HG02642 (cell line): ENCODE data around the gene DNAI4.
A peak's percentile ranks its signal among the peaks of the same experiment; 100 is the strongest.
"Not testable (repeated sequence)": the region's sequence is repeated elsewhere in the genome, so short reads cannot be mapped to it uniquely, and the experiment has no call there.

Experiments used
- ATAC-seq: cut with Tn5 transposase; IDR thresholded peaks from one replicate; pipeline ENCODE4 v1.9.1; 2021; ENCODE audit warnings: mild to moderate bottlenecking; ENCODE audit not compliant: unreplicated experiment, poor library complexity

The DNAI4 gene

DNA sequence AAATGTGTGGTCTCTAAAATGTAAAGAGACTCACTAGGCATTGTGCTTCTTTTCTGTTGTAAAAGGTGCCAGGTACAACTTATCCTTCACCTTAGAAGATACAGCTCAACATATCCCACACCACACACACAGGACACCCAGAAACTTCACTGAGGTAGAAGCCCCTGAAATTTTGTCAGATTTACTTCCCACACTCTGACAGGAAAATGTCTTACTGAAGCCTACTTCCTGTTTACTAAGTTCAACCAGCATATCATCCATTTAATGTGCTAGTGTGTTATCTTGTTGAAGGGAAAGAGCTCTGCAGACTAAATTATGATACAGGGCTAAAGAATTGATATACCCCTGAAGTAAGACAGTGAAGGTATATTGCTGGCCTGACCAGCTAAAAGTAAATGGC is 83.7 kb downstream of the DNAI4 start:
- ATAC-seq, result no peak

DNA sequence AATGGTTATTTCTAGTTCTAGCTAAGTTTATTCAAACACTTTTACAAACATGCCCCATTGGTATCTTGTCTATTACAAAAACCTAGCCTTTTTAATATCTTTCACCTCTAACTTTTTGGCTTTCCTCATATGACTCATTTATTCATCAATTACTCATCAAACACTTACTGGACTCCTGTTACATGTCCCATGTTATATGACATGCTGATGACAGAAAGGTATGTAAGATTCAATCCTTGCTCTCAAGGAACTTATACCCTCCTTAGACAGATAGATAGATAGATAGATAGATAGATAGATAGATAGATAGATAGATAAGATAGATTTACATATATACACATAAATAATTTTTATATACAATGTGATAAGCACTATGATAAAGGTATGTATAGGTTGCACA is 89.7 kb downstream of the DNAI4 start:
- ATAC-seq, result no peak

DNA sequence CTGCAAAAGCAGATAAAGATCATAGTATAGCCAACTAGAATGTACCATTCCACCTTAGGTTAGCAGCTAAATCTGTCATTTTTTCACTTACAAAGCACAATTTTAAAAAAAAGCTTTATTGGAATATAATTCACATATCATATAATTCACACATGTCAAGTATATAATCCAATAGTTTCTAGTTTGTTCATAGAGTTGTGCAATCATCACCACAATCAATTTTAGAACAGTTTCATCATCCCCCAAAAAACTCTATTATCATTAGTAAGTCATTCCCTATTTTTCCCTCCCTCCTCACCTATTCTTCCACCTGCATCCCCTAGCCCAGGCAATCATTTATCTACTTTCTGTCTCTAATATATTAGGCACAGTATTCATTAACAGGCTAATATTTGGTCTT is 91.5 kb downstream of the DNAI4 start:
- ATAC-seq, result no peak

DNA sequence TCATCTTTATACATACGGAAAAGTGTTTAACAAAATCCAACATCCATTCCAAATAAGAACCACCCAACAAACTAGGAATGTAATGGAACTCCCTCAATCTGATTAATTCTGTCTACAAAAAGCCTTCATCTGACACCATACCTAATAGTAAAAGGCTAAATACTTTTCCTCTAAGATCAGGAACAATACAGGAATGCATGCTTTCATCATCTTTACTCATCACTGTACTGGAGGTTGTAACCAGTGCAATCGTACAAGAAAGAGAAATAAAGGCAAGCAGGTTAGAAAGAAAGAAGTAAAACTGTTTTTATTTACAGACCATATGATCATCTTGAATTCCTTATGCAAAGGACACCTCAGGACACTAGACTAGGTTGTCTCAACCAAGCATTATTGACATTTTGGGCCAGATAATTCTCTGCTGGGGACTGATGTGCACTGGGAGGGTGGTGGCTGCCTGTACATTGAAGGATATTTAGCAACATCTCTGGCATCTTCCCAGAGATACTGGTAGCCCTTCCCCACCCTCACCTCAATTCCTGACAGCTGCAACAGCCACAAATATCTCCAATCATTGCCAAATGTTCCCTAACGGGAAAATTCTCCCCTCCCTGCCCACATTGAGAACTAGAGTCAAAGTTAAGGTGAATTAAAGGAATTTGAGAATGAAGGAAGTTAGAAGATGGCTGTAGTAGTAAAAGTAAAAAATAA is 93.0 kb downstream of the DNAI4 start:
- ATAC-seq, result no peak

DNA sequence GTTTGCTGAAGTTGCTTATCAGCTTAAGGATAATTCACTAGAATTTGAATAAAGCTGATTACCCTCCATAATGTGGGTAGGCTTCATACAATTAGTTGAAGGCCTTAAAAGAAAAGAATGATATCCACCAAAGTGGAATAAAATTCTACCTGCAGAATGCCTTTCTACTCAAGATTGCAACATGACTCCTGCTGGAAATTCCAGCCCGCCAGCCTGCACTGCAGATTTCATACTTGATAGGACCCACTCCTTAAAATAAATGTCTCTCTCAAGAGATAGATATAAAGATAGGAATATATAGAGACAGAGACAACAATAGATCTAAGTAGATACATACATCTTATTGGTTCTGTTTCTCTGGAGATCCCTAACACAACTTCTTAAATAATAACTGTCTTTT is 99.9 kb downstream of the DNAI4 start:
- ATAC-seq, result no peak

DNA sequence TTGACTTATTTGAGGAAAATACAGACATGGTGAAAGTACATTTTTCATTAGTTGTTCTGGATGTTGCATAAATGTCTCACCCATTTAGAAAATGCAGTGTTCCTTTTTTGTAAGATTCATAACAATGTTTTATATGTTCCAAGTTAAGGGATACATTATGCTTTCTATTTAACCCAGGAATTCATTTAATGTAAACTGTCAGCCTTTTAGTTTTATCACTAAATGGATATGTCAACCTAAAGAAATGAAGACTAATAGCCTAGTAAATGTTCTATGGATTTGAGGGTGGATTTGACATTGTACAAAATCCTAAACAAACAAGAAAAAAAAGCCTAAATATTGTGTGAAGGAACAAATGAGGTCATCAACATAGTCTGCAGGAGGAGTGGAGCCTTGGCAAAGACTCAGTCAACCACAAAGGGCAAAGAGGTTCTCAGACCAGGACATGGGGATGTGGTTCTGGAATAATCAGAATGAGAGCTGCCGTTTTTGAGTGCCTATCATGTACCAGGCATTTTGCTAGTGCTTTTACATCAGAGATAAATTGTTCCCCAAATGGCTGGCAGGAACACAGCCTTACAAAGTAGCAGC is 114.8 kb downstream of the DNAI4 start:
- no peak for ATAC-seq

DNA sequence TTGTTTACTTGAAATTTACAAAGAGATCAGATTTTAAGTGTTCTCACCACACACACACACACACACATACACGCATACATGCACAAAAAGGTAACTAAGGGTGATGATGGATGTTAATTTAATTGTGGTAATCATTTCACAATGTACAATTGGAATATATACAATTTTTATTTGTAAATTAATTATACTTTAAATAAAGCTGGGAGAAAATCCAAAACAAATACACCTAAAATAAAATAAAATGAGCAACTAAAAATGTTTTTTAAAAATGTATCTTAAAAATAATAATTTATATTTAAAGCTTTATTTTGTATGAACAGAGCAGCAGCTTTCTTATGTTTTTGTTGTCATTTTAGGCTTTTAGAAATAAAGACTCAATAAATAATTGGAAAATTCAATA is 115.4 kb downstream of the DNAI4 start:
- ATAC-seq, result no peak

DNA sequence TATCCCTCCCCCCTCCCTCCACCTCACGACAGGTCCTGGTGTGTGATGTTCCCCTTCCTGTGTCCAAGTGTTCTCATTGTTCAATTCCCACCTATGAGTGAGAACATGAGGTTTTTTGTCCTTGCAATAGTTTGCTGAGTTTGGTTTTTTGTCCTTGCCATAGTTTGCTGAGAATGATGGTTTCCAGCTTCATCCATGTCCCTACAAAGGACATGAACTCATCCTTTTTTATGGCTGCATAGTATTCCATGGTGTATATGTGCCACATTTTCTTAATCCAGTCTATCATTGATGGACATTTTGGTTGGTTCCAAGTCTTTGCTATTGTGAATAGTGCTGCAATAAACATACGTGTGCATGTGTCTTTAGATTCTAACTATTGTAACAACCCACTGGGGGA is 128.8 kb downstream of the DNAI4 start:
- ATAC-seq, result not testable (repeated sequence)

DNA sequence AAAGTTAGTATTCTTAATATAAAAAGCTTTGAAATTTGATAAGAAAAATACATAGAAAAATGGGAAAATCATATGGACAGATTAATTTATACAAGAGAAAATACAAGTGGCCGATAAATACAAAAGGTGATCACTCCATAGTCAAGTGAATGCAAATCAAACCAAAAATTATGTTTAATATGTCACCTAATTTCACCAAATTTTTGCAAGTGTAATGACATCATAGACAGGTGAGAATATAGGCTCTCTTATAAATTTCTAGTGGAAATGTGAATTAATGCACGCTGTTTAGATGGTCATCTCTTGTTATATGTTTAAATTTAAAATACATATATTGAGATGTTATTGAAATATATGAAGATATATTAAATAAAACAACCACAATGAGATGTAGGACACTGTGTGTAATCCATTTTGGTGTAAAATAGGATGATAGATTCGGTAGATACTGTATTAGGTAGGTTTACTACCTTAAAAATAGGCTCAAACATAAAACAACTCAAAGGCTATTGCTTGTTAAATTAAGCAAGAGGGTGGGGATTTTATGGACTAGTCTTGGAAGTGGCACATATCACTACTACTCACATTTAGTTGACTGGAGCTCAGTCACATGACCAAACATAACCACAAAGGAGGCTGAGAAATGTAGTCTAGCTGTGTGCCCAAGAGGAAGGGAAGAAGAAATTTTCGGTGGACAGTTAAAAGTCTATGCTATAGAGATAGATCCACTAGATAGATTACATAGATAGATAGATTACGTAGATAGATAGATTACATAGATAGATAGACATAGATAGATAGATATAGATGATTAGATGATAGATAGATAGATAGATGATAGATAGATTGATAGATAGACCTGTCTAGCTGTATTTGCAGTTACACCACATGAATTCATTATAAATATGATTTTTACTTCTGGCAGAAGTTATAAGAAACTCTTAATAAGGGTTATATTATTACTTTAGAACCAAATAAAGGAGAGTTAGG is 132.7 kb downstream of the DNAI4 start:
- no peak for ATAC-seq

DNA sequence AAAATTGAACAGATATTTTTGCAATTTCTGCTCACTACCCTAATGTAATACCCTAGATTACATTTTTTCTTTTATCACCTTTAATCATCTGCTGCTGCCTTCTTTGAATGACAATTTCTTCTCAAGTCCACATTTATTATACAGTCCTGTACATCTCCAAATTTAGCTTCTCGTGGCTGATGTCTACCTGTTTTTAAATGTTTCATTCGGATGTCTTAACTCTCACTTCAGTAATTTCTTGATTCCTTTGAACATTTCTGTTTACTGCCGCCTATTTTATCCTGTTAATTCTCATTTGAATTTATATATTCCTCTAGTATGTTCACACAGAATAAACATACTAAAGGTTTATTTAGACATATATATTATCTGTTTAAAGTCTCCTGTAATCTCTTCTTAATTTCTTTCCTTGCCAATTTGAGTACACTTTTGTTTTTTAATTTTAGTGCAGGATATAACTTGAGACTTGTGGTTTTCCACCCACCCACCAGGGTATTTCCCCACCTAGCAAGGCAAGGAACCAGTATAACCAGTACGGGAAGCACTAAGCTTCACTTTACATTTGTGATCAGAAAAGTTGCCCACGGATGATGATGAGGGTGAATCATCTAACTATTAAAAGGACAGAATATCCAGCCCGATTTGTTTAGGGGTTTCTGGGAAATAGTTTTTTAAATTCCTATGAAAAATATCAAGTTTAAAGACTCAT is 136.3 kb downstream of the DNAI4 start:
- peak; percentile 58 for ATAC-seq

DNA sequence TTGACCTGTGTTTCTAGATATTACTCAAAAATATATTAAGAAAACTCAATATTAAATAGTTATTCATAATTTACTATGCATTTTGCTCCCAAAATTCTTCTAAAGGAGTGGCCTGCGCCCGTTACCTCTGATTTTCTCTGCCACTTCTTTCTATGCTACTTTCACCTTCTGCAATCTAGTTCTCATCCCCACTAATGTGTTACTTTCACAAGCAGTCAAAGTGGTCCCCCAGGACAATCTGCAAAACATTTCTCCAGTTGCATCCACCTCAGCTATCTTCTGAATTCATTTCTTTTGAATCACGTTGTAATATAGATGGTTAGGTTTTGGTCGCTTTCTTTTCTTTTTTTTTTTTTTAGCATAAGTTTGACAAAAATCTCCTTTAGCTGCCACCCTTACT is 137.0 kb downstream of the DNAI4 start:
- no peak for ATAC-seq

DNA sequence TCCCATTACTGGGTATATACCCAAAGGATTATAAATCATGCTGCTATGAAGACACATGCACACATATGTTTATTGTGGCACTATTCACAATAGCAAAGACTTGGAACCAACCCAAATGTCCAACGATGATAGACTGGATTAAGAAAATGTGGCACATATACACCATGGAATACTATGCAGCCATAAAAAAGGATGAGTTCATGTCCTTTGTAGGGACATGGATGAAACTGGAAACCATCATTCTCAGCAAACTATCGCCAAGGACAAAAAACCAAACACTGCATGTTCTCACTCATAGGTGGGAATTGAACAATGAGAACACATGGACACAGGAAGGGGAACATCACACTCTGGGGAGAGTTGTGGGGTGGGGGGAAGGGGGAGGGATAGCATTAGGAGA is 138.9 kb downstream of the DNAI4 start:
- not testable (repeated sequence) for ATAC-seq

DNA sequence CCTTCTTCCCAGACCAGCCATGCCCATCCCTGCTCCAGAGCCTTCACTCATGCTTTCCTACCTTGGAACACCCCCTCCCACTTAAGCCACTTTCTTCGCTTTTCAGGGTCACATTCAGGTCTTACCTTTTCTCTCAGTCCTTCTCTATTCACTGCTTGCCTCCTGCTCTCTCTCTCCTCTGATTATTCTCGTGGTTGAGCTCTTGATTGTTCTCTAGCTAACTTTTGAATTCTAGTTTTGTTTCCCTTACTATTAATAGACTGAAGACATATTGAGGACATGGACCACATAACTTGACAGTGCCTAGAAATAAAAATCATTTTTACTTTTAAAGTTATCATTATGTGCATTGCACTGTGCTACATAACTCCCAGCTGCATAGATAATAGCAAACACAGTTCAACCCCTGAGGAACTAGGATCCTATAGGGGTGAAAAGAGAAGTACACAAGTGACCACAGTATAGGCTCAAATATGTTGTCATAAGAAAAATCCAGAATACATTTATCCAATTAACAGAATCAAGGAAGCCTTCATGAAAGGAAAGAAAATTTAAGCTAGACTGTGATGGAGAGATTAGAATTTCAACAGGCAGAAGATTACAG is 145.1 kb downstream of the DNAI4 start:
- no peak for ATAC-seq

DNA sequence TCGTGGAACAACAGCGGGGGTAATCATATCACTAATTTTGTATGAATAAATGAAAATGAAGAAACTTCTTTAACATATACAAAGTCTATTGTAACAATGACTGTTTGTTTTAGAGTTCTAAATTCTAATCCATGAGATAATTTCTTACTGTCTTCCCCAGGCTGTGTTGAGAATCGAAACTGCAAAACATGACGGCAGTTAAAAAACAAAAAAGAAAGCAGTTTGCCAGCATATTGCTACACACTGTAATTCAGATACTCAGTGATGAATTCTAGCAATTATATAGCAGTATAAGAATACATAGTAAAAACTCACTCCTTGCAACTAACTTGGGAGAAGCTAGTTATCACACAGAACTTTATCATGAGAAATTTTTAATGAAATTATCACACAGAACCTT is 145.7 kb downstream of the DNAI4 start:
- ATAC-seq, result no peak

DNA sequence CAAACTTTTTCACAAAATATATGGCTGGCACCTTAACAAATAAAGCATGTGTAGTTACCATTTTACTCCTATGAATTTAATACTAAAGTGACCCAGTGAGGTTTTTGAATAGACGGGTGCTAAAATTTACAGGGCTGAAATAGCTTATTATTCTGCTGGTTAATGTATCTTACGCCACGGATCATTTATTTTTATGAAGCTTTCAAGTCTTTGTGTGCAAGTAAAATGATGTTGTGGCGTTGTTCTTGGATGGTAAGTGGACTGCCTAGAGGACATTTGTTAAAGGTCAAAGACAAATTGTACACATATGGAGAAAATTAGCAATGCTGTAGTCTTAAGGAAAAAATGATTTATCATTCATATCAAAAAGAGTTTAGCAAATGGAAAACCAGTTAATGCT is 146.4 kb downstream of the DNAI4 start:
- no peak for ATAC-seq

DNA sequence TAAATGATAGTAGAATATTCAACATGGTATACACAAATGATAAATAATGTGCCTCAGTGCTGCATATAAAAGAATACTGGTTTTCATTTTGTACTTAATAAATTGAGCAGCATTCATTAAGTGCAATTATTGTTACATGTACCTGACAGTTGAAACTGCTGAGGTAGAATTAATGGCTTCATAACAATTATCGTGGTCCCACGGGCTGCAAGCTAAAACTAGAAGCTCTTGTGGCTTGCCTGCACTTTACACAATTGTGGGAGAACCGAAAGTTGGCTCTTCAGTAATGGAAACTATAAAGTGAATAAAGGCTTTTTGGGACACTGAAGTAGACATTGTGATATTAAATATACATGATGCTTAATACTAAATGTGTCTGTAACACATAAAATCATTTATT is 146.8 kb downstream of the DNAI4 start:
- no peak for ATAC-seq

DNA sequence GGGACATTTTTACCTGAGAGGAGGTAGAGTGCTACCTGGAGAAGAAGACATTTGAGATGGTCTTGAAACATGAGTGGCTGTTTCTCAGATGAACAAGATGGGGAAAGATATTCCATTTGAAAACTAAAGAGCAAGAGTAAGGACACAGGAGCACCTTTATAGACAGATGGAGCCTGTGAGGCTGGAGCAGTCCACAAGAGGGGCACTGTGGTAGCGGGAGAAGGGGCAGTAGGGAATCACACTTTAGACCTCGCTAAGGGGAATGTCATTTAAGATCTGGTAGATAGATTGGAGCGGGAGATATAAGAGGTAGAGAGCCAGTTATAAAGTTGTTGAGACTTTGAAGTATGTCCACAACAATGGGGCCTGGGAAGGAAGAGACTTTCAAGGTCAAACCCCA is 149.0 kb downstream of the DNAI4 start:
- no peak for ATAC-seq

DNA sequence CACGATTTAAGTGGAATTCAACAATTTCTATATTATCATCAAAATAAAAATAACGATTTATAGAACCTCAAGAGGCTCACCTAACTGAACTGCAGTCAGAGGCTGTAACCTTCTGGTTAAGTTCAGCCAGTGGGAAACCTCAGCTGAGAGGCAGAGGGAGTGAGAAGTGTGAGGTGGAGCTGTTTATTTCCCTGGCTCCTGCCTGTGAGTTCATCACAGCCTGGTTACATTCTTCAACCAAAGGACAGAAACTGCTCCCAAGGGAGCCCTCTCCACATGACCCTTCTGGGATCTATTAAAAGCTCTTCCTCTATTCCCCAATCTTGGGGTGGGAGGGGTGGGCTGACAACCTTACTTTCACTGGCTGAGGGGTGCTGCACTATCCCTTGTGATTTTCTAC is 150.2 kb downstream of the DNAI4 start:
- no peak for ATAC-seq

DNA sequence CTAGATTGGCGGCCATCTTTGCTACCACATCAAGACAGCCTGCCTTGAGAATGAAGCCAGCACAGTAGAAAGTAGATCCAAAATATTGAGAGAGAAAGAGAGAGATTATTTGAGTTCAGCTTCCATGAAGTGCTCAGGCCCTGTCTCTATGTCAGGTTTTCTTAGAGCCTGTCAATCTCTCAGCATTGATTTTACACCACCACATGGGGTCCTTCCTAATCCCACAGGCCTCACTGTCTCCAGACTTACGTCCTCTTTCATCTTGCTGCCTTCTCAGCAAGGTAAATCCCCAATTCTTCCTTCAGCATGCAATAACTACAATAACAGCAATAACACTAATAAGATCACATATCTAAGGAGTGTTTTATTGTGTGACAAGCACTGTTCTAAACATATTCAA is 151.4 kb downstream of the DNAI4 start:
- ATAC-seq, result no peak

DNA sequence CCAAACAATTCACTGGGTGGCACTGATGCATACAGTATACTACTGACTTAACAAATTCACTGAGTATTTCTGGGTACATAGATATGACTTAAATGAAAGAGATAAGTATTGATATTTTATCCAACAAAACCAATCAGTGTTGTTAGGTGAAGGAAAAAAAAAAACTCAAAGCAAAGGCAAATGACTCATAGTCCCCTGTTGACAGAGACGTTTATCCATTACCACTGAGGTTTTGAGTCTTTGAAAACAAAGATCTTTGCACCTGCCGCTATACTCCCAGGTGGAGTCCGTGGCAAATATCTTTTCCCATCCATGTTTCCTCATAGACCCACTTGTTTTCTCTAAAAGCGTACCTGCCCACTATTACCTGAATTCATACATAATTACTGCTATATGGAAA is 154.0 kb downstream of the DNAI4 start:
- no peak for ATAC-seq
